ENCODE measurements around the gene UBXN7.

UBXN7 gene

GRCh38 chr3:196355668-196356067 is 76.6 kb downstream of the UBXN7 start:
- H2AFZ ChIP-seq (ENCODE audit: low read depth, low read length) = no peak overlapping the region
- no peaks in the 10 kb centered on the region for H3K27me3 ChIP-seq (ENCODE audit: insufficient read depth, low read length, poor library complexity)
- no peak overlapping the region for H3K27ac ChIP-seq (ENCODE audit: low read length)
- no peaks in the 10 kb centered on the region for H3K4me1 ChIP-seq (ENCODE audit: insufficient read depth, low read length)
- no peaks in the 10 kb centered on the region for H3K79me2 ChIP-seq (ENCODE audit: insufficient read depth, low read length)
- H3K4me3 ChIP-seq (ENCODE audit: low read depth in 1 of 2, low read length in 2 of 2) = no peak overlapping the region
- H4K20me1 ChIP-seq (ENCODE audit: insufficient read depth, low read length) = no peaks in the 10 kb centered on the region
- peaks cover 65% of the 10 kb centered on the region for H3K36me3 ChIP-seq (ENCODE audit: insufficient read depth, low read length)
- H3K4me2 ChIP-seq (ENCODE audit: insufficient read depth, low read length) = no peak overlapping the region
- no peak for ATAC-seq (ENCODE audit: insufficient read depth, low read depth)
- no peak for TF ChIP-seq EZH2 (IDR thresholded peaks at IDR 0.05; ENCODE audit: borderline replicate concordance, low read depth, low read length, severe bottlenecking)
- TF ChIP-seq, protein P1, sequence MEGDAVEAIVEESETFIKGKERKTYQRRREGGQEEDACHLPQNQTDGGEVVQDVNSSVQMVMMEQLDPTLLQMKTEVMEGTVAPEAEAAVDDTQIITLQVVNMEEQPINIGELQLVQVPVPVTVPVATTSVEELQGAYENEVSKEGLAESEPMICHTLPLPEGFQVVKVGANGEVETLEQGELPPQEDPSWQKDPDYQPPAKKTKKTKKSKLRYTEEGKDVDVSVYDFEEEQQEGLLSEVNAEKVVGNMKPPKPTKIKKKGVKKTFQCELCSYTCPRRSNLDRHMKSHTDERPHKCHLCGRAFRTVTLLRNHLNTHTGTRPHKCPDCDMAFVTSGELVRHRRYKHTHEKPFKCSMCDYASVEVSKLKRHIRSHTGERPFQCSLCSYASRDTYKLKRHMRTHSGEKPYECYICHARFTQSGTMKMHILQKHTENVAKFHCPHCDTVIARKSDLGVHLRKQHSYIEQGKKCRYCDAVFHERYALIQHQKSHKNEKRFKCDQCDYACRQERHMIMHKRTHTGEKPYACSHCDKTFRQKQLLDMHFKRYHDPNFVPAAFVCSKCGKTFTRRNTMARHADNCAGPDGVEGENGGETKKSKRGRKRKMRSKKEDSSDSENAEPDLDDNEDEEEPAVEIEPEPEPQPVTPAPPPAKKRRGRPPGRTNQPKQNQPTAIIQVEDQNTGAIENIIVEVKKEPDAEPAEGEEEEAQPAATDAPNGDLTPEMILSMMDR (IDR thresholded peaks at IDR 0.05; ENCODE audit: borderline replicate concordance, extremely low read depth, low read length, poor library complexity, severe bottlenecking) = no peak
- no peaks in the 10 kb centered on the region for H3K9me3 ChIP-seq (ENCODE audit: insufficient read depth, low read length, severe bottlenecking)
- no peak overlapping the region for H3K9ac ChIP-seq (ENCODE audit: low read depth, low read length)
- DNase-seq = no peak

- Histone ChIP-seq H3K79me2 (ENCODE audit: insufficient read depth, low read length) (no peaks in the 10 kb centered on the region), H2AFZ (ENCODE audit: low read depth, low read length) (no peak overlapping the region), H3K36me3 (ENCODE audit: insufficient read depth, low read length) (peaks cover 56% of the 10 kb centered on the region), H4K20me1 (ENCODE audit: insufficient read depth, low read length) (no peaks in the 10 kb centered on the region), H3K27ac (ENCODE audit: low read length) (no peak overlapping the region), H3K4me1 (ENCODE audit: insufficient read depth, low read length) (no peaks in the 10 kb centered on the region), H3K9ac (ENCODE audit: low read depth, low read length) (no peak overlapping the region), H3K27me3 (ENCODE audit: insufficient read depth, low read length, poor library complexity) (no peaks in the 10 kb centered on the region), H3K9me3 (ENCODE audit: insufficient read depth, low read length, severe bottlenecking) (no peaks in the 10 kb centered on the region), H3K4me3 (ENCODE audit: low read depth in 1 of 2, low read length in 2 of 2) (no peak overlapping the region), H3K4me2 (ENCODE audit: insufficient read depth, low read length) (no peak overlapping the region)
- TF ChIP-seq, protein P1 (IDR thresholded peaks at IDR 0.05; ENCODE audit: borderline replicate concordance, extremely low read depth, low read length, poor library complexity, severe bottlenecking) = no peak
- TF ChIP-seq EZH2 (IDR thresholded peaks at IDR 0.05; ENCODE audit: borderline replicate concordance, low read depth, low read length, severe bottlenecking) = no peak
- ATAC-seq (ENCODE audit: insufficient read depth, low read depth) = no peak
- DNase-seq = no peak
These were observed 78.1 kb downstream of the UBXN7 start for GRCh38 chr3:196354132-196354531.

DNA sequence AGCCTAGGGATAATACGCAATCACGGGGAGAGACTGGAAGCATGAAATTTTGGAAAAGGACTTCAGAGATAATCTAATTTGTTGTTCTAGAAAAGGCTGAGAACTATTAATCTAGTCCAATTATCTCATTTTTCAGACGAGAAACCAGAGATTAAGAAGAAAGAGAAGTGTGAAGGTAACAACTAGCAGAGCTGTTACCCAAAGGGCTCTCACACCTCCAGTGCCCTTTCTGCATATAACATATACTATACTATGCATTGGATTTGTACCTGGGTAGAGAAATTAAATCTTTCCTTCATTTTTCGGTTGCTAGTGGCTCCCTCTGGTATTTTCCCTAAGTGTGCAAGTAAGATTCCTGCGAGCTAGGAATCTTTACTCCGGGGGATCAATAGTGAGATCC is 80.7 kb downstream of the UBXN7 start:
- no peak for DNase-seq

More for the DNA sequence above, 80.7 kb downstream of the UBXN7 start:
- Histone ChIP-seq H3K27ac (ENCODE audit: low read length) (no peak overlapping the region), H3K9ac (ENCODE audit: low read depth, low read length) (no peak overlapping the region), H3K4me1 (ENCODE audit: insufficient read depth, low read length) (no peaks in the 10 kb centered on the region), H3K36me3 (ENCODE audit: insufficient read depth, low read length) (peaks cover 36% of the 10 kb centered on the region), H3K4me3 (ENCODE audit: low read depth in 1 of 2, low read length in 2 of 2) (no peak overlapping the region), H3K27me3 (ENCODE audit: insufficient read depth, low read length, poor library complexity) (no peaks in the 10 kb centered on the region), H3K79me2 (ENCODE audit: insufficient read depth, low read length) (no peaks in the 10 kb centered on the region), H3K4me2 (ENCODE audit: insufficient read depth, low read length) (no peak overlapping the region), H2AFZ (ENCODE audit: low read depth, low read length) (no peak overlapping the region), H4K20me1 (ENCODE audit: insufficient read depth, low read length) (no peaks in the 10 kb centered on the region), H3K9me3 (ENCODE audit: insufficient read depth, low read length, severe bottlenecking) (no peaks in the 10 kb centered on the region)
- no peak for ATAC-seq (ENCODE audit: insufficient read depth, low read depth)
- no peak for TF ChIP-seq EZH2 (IDR thresholded peaks at IDR 0.05; ENCODE audit: borderline replicate concordance, low read depth, low read length, severe bottlenecking)
- TF ChIP-seq, protein P1 (IDR thresholded peaks at IDR 0.05; ENCODE audit: borderline replicate concordance, extremely low read depth, low read length, poor library complexity, severe bottlenecking) = no peak

Measured in DND-41 (cell line).